Measurements from ENCODE around the gene TAF1L. TPM values are rescaled to one million over a fixed set of nuclear protein-coding genes. Genes with fewer than 3 reads are reported as not detected.

TAF1L gene
- total RNA-seq, 1 experiment from 2014 or later = not detected

Other genes starting within 250 kb of the TAF1L start
- 7.9 and 8.0 TPM in 2 replicates for gene RIGI, start 109.5 kb downstream of the TAF1L start, total RNA-seq (2022)
- 5.3 and 5.9 TPM in 2 replicates for gene SMIM27, start 83.3 kb downstream of the TAF1L start, total RNA-seq (2022)
- 13.9 and 14.6 TPM in 2 replicates for gene TOPORS, start 83.1 kb downstream of the TAF1L start, total RNA-seq (2022)
- gene NDUFB6, start 62.5 kb downstream of the TAF1L start, total RNA-seq (2022) = 71.9 and 74.6 TPM in 2 replicates
- not detected in 2 replicates for gene TMEM215, start 147.9 kb upstream of the TAF1L start, total RNA-seq (2022)